GM18502 (cell line): ENCODE results near the gene SCAMP2.

Experiments used
- ATAC-seq: cut with Tn5 transposase; IDR thresholded peaks from one replicate; pipeline ENCODE4 v1.9.1; 2021; ENCODE audit warnings: mild to moderate bottlenecking; ENCODE audit not compliant: unreplicated experiment, poor library complexity

SCAMP2 gene

GRCh38 chr15:74801311-74801997 is 71.7 kb downstream of the SCAMP2 start:
- no peak for ATAC-seq

- no peak for ATAC-seq
These were observed 72.5 kb downstream of the SCAMP2 start for GRCh38 chr15:74800559-74801094.

DNA sequence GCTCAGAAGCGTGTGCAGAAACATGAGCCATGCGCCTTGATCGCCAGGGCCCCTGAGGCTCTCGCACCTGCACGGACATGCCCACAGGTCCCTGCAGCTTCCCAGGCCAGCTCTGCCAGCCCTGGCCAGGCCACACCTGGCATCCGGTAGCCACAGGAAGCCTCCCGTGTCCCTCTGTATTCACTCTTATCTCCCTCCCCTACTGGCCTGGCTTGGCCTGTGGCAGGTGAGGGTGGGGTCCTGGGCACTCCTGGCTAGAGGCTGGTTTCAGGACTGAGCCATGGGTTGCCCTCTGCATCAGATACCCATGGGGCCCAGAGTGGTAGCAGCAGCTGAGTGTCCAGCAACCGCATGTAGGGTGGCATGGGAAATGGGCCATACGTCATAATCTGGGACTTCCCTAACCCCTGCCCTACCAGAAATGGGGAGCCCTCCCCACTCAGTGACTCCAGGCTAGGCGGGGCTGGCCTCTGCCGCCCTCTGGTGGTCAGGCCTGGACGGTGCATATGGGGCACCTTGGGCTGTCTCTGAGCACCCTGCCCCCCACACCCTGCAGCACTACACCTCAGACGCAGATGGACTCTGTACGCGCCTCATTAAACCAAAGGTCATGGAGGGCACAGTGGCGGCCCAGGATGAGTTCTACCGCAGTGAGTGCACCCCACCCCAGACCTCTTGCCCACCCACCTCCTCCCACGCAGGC is 73.2 kb downstream of the SCAMP2 start:
- peak; percentile 81 for ATAC-seq

- ATAC-seq = no peak
These were observed 73.8 kb downstream of the SCAMP2 start for GRCh38 chr15:74799255-74799855.

DNA sequence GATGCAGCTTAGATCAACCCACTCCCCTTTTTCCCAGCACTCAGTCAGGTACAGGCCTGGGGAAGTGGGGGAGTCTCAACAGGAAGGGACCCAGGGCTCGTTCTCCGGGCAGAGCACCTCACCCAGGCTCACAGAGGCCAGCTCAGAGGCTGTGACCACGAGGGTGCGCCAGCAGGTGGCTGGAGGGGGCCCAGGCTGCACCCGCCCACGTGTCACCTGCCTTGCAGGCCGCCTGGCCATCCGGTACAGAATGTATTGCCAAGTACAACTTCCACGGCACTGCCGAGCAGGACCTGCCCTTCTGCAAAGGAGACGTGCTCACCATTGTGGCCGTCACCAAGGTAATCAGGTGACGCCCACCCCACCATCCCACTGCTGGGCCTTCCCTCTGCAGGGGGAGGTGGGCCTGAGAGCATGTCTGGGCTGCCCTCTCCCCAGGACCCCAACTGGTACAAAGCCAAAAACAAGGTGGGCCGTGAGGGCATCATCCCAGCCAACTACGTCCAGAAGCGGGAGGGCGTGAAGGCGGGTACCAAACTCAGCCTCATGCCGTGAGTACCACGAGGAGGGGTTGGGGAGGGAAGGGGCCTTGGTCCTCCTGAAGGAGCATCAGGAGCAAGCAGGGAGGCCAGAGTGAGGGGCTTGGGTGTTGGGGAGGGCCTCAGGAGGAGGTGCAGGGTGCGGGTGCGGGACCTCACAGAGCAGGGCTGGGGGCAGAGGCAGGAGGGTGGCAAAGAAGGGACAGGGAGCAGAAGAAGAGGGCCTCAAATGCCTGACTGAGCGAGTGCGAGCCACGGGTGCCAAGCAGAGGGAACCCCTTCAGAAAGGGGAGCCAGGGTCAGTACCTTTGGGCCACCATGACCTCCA is 74.5 kb downstream of the SCAMP2 start:
- no peak for ATAC-seq

GRCh38 chr15:74795966-74796625 is 77.1 kb downstream of the SCAMP2 start:
- ATAC-seq = no peak

GRCh38 chr15:74794970-74795349 is 78.2 kb downstream of the SCAMP2 start:
- no peak for ATAC-seq

GRCh38 chr15:74794248-74794969 is 78.8 kb downstream of the SCAMP2 start:
- no peak for ATAC-seq
